OCI-LY1 (cell line): Measurements from ENCODE around the gene PARD3.

Experiments used
- H2AFZ ChIP-seq: fragments of 200-600 bp; sonication (generic), shearing (Covaris generic); 2 replicates; pipeline ENCODE4 v1.6.0; 2014; ENCODE audit warnings: antibody characterized with exemption, mild to moderate bottlenecking, low read length
- H3F3A ChIP-seq: fragments of 200-600 bp; sonication (generic), shearing (Covaris generic); 2 replicates; pipeline ENCODE4 v1.6.0; 2014; ENCODE audit warnings: mild to moderate bottlenecking, antibody characterized with exemption, low read length, moderate library complexity; ENCODE audit not compliant: insufficient read depth
- H3K27ac ChIP-seq: fragments of 200-600 bp; sonication (generic); 2 replicates; pipeline ENCODE4 v1.5.1; 2014; ENCODE audit warnings: low read length, mixed run types, mild to moderate bottlenecking, low read depth; ENCODE audit not compliant: poor library complexity, severe bottlenecking
- H3K27me3 ChIP-seq: fragments of 200-600 bp; sonication (generic); 2 replicates; pipeline ENCODE4 v1.6.0; 2014; ENCODE audit warnings: antibody characterized with exemption, mild to moderate bottlenecking, low read length, moderate library complexity; ENCODE audit not compliant: insufficient read depth
- H3K36me3 ChIP-seq: fragments of 200-600 bp; sonication (generic); 2 replicates; pipeline ENCODE4 v1.6.1; 2014; ENCODE audit warnings: mild to moderate bottlenecking, antibody characterized with exemption, low read length, moderate library complexity, mixed read lengths; ENCODE audit not compliant: insufficient read depth
- H3K4me1 ChIP-seq: fragments of 200-600 bp; sonication (generic); 2 replicates; pipeline ENCODE4 v1.5.1; 2014; ENCODE audit warnings: mild to moderate bottlenecking, low read length, moderate library complexity; ENCODE audit not compliant: insufficient read depth, severe bottlenecking
- H3K4me2 ChIP-seq: fragments of 200-600 bp; sonication (generic), shearing (Covaris generic); 2 replicates; pipeline ENCODE4 v1.6.1; 2014; ENCODE audit warnings: low read length
- H3K4me3 ChIP-seq: fragments of 200-600 bp; sonication (generic); 2 replicates; pipeline ENCODE4 v1.5.1; 2014; ENCODE audit warnings: low read length, low read depth, mild to moderate bottlenecking, mixed read lengths; ENCODE audit not compliant: poor library complexity, severe bottlenecking
- H3K79me2 ChIP-seq: fragments of 200-600 bp; shearing (Covaris generic); 2 replicates; pipeline ENCODE4 v1.6.1; 2016; ENCODE audit warnings: mixed run types, low read length, mixed read lengths; ENCODE audit not compliant: insufficient read depth
- H3K9ac ChIP-seq: fragments of 200-600 bp; sonication (generic), shearing (Covaris generic); 2 replicates; pipeline ENCODE4 v1.6.1; 2014; ENCODE audit warnings: mild to moderate bottlenecking, low read length, mixed read lengths
- H3K9me2 ChIP-seq: fragments of 200-600 bp; sonication (generic), shearing (Covaris generic); 2 replicates; pipeline ENCODE4 v1.6.1; 2014; ENCODE audit warnings: low read depth, mild to moderate bottlenecking, low read length, mixed read lengths
- H3K9me3 ChIP-seq: fragments of 200-600 bp; shearing (Covaris generic); 2 replicates; pipeline ENCODE4 v1.6.1; 2014; ENCODE audit warnings: low read length, mixed read lengths
- H4K20me1 ChIP-seq: fragments of 200-600 bp; sonication (generic), shearing (Covaris generic); 2 replicates; pipeline ENCODE4 v1.6.0; 2016; ENCODE audit warnings: mild to moderate bottlenecking, low read length; ENCODE audit not compliant: insufficient read depth
- CTCF ChIP-seq: fragments of 200-600 bp; sonication (generic), shearing (Covaris generic); IDR thresholded peaks from 2 replicates; pipeline ENCODE4 v1.5.1; 2017; ENCODE audit warnings: mild to moderate bottlenecking, antibody characterized with exemption, low read length, moderate library complexity, mixed read lengths
- EZH2 ChIP-seq: fragments of 200-600 bp; sonication (generic), shearing (Covaris generic); IDR thresholded peaks from 2 replicates; pipeline ENCODE4 v1.8.0; 2017; ENCODE audit warnings: borderline replicate concordance, mixed run types, mild to moderate bottlenecking, antibody characterized with exemption, low read length, moderate library complexity, mixed read lengths

The PARD3 gene

GRCh38 chr10:34213193-34213804 lies 601.8 kb downstream of the PARD3 start:
- Histone ChIP-seq H2AFZ (no peak overlapping the region), H4K20me1 (no peaks in the 10 kb centered on the region), H3K36me3 (no peaks in the 10 kb centered on the region), H3K4me2 (no peak overlapping the region), H3K9me3 (no peaks in the 10 kb centered on the region), H3K9me2 (no peaks in the 10 kb centered on the region), H3K27me3 (no peaks in the 10 kb centered on the region), H3K27ac (no peak overlapping the region), H3K79me2 (no peaks in the 10 kb centered on the region), H3K4me3 (no peak overlapping the region), H3F3A (no peaks in the 10 kb centered on the region), H3K9ac (no peak overlapping the region), H3K4me1 (no peaks in the 10 kb centered on the region)
- TF ChIP-seq EZH2: no peak
- no peak for TF ChIP-seq CTCF

GRCh38 chr10:34207343-34207742 lies 607.8 kb downstream of the PARD3 start:
- Histone ChIP-seq H3K27ac (no peak overlapping the region), H3K9me2 (no peaks in the 10 kb centered on the region), H4K20me1 (no peaks in the 10 kb centered on the region), H3K36me3 (no peaks in the 10 kb centered on the region), H3K4me3 (no peak overlapping the region), H3K9me3 (no peaks in the 10 kb centered on the region), H3K4me2 (no peak overlapping the region), H2AFZ (no peak overlapping the region), H3K79me2 (no peaks in the 10 kb centered on the region), H3K9ac (no peak overlapping the region), H3K27me3 (no peaks in the 10 kb centered on the region), H3K4me1 (no peaks in the 10 kb centered on the region), H3F3A (no peaks in the 10 kb centered on the region)
- no peak for TF ChIP-seq EZH2
- TF ChIP-seq CTCF: no peak

- H3K9ac ChIP-seq: no peak overlapping the region
- H3K4me3 ChIP-seq: no peak overlapping the region
- H3K4me1 ChIP-seq: no peaks in the 10 kb centered on the region
- H3K79me2 ChIP-seq: no peaks in the 10 kb centered on the region
- no peaks in the 10 kb centered on the region for H3K9me2 ChIP-seq
- H4K20me1 ChIP-seq: no peaks in the 10 kb centered on the region
- H3K27ac ChIP-seq: no peak overlapping the region
- no peak overlapping the region for H3K4me2 ChIP-seq
- H3K9me3 ChIP-seq: no peaks in the 10 kb centered on the region
- H3F3A ChIP-seq: no peaks in the 10 kb centered on the region
- H2AFZ ChIP-seq: no peak overlapping the region
- TF ChIP-seq EZH2: no peak
- no peak for TF ChIP-seq CTCF
- no peaks in the 10 kb centered on the region for H3K36me3 ChIP-seq
- H3K27me3 ChIP-seq: no peaks in the 10 kb centered on the region
Measured at GRCh38 chr10:34206935-34207268, 608.2 kb downstream of the PARD3 start.
